Stimulated activated CD8-positive, alpha-beta memory T cell treated with anti-CD3 and anti-CD28 coated beads, Interleukin-4, amount 100 ng/mL, for 1 hour (primary cell): Measurements from ENCODE around the gene HUWE1.
"Not testable (repeated sequence)": the region's sequence is repeated elsewhere in the genome, so short reads cannot be mapped to it uniquely, and the experiment has no call there.

ENCODE experiments used
- DNase-seq, 2 donors: peaks; one replicate each; pipeline ENCODE4 v3.0.0-alpha.2; 2020; ENCODE audit warnings: low read depth in 2 of 2, low spot score in 1 of 2

The HUWE1 gene, protein sequence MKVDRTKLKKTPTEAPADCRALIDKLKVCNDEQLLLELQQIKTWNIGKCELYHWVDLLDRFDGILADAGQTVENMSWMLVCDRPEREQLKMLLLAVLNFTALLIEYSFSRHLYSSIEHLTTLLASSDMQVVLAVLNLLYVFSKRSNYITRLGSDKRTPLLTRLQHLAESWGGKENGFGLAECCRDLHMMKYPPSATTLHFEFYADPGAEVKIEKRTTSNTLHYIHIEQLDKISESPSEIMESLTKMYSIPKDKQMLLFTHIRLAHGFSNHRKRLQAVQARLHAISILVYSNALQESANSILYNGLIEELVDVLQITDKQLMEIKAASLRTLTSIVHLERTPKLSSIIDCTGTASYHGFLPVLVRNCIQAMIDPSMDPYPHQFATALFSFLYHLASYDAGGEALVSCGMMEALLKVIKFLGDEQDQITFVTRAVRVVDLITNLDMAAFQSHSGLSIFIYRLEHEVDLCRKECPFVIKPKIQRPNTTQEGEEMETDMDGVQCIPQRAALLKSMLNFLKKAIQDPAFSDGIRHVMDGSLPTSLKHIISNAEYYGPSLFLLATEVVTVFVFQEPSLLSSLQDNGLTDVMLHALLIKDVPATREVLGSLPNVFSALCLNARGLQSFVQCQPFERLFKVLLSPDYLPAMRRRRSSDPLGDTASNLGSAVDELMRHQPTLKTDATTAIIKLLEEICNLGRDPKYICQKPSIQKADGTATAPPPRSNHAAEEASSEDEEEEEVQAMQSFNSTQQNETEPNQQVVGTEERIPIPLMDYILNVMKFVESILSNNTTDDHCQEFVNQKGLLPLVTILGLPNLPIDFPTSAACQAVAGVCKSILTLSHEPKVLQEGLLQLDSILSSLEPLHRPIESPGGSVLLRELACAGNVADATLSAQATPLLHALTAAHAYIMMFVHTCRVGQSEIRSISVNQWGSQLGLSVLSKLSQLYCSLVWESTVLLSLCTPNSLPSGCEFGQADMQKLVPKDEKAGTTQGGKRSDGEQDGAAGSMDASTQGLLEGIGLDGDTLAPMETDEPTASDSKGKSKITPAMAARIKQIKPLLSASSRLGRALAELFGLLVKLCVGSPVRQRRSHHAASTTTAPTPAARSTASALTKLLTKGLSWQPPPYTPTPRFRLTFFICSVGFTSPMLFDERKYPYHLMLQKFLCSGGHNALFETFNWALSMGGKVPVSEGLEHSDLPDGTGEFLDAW (N-terminal part only)

GRCh38 chrX:53686151-53686885 lies at the start of gene HUWE1:
Gene HUWE1 (minus strand): TSS chrX:53686719. CDS start chrX:53654107, 32,612 bp downstream.
- DNase-seq: peak; percentile 42 to 63

DNA sequence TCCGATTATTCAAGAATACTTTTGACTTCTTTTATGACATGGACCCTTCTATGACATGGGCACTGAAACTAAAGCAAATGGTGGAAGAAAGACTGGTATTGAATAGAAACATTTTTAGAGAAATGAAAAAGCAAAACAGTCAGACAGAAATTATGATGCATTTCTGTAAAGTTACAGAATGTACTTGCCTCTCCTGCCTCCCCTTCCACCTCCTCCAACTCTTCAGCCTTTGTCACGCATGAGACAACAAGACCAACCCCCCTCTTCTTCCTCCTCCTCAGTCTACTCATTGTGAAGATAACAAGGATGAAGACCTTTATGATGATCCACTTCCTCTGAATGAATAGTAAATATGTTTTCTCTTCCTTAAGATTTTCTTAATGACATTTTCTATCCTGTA lies 46.3 kb upstream of the HUWE1 start:
- no peak for DNase-seq

DNA sequence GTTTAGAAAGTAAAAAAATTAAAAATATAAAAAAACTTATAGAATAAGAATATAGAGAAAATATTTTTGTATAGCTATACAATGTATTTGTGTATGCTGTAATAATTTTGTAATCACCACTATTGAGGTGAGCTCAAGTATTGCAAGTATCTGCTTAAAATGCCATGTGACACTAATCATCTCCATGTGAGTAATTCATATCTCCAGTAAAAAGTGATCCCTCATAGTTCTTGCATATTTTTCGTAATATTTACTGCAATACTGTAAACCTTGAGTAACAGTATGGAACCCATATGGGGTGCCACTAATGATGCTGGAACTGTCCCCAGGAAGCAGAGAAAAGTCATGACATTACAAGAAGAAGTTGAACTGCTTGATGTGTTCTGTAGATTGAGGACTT lies 43.2 kb upstream of the HUWE1 start:
- DNase-seq: no peak

GRCh38 chrX:53728506-53728905 lies 42.0 kb upstream of the HUWE1 start:
- no peak for DNase-seq

GRCh38 chrX:53724872-53725271 lies 38.4 kb upstream of the HUWE1 start:
- DNase-seq: no peak

GRCh38 chrX:53723381-53723780 lies 36.9 kb upstream of the HUWE1 start:
- DNase-seq: no peak

- not testable (repeated sequence) for DNase-seq
Observed at GRCh38 chrX:53721610-53722009, 35.1 kb upstream of the HUWE1 start.

DNA sequence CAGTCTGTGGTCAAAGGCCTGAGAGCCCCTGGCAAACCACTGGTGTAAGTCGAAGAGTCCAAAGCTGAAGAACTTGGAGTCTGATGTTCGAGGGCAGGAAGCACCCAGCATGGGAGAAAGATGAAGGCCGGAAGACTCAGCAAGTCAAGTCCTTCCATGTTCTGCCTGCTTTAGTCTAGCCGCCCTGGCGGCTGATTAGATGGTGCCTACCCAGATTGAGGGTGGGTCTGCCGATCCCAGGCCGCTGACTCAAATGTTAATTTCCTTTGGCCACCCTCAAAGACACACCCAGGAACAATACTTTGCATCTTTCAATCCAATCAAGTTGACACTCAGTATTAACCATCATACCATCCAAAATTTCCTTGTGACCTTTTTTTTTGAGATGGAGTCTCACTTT lies 33.1 kb upstream of the HUWE1 start:
- not testable (repeated sequence) for DNase-seq

- no peak for DNase-seq
Observed at GRCh38 chrX:53718073-53718472, 31.6 kb upstream of the HUWE1 start.

- DNase-seq: no peak
Observed at GRCh38 chrX:53717205-53717604, 30.7 kb upstream of the HUWE1 start.

DNA sequence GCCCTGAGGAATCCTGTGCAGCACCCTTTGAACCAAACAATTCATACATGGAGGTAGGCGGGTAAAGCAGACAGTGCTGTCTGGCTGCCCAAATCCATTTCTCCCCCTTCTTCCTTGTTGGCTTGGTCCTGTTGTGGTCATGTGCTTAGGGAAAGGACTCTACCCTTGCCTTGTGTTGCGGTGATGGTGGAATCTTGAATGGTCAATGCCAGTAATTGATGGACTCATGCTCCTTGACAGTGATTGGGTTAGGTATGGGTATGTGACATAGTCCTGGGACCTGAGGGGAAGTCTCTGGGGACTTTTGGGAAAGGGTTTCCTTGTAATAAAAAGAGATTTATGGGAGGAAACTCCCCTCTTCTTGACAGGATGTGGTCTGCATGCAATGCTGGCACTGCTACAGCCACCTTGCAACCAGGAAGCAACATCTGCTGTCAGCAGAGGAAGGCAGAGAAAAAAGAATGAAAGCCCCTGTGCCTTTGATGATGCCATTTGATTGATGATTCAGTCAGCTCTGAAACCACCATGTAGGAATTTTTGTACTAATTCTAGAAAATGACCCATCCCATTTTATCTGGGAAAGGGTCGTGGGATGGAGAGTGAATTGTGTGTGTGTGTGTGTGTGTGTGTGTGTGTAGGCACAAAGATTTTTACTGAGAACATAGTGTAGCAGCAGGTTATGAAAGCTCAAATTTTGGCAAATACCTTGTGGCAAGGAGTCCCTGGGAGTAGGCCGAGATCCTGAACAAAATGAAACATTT lies 30.0 kb upstream of the HUWE1 start:
- DNase-seq: peak in 1 of 2 donors; percentile 9

- no peak for DNase-seq
Observed at GRCh38 chrX:53715346-53715924, 28.9 kb upstream of the HUWE1 start.

DNA sequence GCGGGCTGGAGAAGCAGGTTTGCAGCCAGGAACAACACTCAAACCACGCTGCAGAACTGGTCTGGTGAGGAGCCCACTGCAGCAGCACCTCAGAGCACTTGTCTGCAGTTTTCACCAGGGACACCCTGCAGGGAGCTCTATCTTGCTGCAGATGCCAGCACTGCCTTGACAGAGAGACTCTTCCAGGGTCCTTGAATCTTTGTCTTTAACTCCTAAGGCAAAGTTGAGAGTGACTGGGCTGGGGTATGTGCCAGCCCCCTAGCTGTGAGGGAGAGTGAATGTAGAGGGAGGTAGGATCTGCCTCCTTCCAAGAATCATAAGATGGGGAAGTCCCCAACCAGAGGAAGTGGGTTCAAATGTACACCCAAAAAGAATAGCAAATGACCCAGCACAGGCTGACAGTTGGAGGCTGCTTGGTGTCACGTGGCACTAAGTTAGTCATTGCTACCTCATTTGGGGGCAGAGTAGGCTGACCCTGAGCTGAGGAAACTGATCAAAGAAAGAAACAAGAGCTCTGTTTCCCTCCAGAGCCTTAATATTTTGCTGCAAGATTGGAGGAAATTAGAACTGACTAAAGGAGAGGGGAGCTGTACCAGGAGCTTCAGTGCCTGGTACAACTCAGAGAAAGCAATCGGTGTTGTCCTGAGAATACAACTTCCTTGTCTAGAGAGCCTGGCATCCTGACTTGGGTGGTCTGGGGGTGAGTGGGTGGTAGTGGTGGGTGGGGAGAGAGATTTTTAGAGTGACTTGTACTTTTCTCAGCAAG lies 28.2 kb upstream of the HUWE1 start:
- DNase-seq: peak in 1 of 2 donors; percentile 22

DNA sequence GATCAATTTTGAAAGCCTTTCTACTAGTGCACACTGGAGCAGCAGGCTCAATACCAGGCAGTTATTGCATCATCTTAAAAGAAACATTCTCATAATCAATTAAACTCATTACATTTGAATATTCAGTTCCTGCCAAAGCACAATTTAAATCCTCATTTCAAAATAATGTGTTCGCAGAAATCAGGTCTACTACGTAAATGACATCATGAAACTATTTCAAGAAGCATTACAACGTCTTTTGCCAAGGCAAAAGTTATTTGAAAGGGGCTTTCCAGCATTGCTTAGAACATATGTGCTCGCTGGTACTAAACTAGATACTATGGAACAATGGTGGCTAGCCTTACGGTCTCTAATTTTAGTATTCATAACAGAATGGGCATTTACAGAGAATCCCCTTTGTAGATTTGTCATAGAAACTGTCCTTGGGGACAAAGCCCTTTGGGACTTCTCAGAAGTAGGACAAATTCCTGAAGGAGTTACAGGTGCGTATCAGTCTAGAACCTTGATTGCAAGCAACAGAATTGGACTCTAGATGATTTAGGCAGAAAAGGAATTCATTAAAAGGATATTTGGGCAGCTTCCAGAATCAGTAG lies 27.6 kb upstream of the HUWE1 start:
- no peak for DNase-seq

DNA sequence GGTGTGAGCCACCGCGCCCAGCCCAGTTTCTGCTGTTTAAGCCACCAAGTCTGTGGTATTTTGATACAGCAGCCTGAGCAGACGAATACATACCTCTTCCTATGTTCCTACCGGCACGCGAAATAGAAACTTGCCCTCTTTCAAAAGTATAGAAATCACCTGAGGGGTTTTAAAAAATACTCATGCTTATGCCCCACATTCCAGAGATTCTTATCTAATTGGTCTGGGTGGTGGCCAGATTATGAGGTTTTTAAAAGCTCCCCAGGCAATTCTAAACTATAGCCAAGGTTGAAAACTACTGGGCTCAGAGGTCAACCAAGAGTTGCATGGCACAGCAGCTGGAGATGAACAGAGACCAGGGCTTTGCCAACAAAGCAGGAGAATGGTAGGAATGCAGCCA lies 24.9 kb upstream of the HUWE1 start:
- no peak for DNase-seq

DNA sequence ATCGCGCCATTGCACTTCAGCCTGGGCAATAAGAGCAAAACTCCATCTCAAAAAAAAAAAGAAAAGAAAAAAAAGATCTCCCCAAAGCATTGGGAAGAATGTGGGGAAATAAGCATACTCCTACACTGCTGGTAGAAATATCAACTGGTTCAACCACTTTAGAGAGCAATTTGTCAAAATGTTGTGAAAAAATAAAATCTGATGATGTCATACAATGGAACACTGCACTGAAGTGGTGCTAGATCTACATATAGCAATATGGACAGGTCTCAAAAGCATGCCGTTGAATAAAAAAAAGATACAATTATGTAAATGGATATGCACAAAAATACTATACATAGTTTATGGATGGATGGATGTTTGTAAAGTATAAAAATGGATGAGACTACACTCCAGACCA lies 18.3 kb upstream of the HUWE1 start:
- no peak for DNase-seq

- no peak for DNase-seq
Observed at GRCh38 chrX:53704294-53704693, 17.8 kb upstream of the HUWE1 start.

- DNase-seq: no peak
Observed at GRCh38 chrX:53695946-53696549, 9.5 kb upstream of the HUWE1 start.
